ENCODE measurements around the gene GKN1. TPM values are rescaled to one million over a fixed set of nuclear protein-coding genes. Genes with fewer than 3 reads are reported as not detected.

Gene GKN1
- total RNA-seq, 2 experiments from 2014 or later: not detected

DNA sequence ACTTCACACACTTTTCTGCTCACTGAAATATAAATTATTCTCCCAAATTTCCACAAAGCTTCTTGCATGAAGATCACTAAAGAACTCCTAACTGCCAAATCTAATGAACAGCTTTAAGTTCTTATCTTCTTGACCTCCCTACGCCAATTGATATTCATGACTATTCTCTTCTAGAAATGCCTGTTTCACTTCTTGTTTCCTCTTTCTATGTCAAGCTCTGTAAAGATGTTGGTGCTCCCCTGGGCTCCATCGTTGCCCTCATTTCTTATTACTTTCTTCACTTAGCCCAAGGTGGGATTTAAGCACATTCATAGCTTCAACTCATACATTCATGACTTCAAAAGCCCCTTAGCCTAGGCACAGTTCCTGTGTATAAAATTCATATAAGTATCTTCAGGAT, 29.3 kb downstream of the GKN1 start:
- Histone ChIP-seq H3K4me2 (ENCODE audit: low read length) (no peak overlapping the region), H3K9me3 (ENCODE audit: low read length) (no peaks in the 10 kb centered on the region), H3K79me2 (ENCODE audit: insufficient read depth, low read depth, low read length) (no peaks in the 10 kb centered on the region), H3K36me3 (ENCODE audit: insufficient read depth, low read length) (no peaks in the 10 kb centered on the region), H3K9me2 (ENCODE audit: insufficient read depth, low read length) (no peaks in the 10 kb centered on the region), H3K27ac (ENCODE audit: low read depth, low read length, poor library complexity, severe bottlenecking) (no peak overlapping the region), H2AFZ (ENCODE audit: low read length) (no peak overlapping the region), H3K4me3 (ENCODE audit: low read depth, low read length, poor library complexity, severe bottlenecking) (no peak overlapping the region), H3K4me1 (ENCODE audit: insufficient read depth, low read length, poor library complexity, severe bottlenecking) (no peaks in the 10 kb centered on the region), H4K20me1 (ENCODE audit: insufficient read depth, low read length) (no peaks in the 10 kb centered on the region)
- BruUV-seq (replicated peaks): no TSS peak
- TF ChIP-seq CTCF (conservative IDR thresholded peaks at IDR 0.05; ENCODE audit: low read length): no peak
- TF ChIP-seq EZH2phosphoT487 (IDR thresholded peaks at IDR 0.05; ENCODE audit: borderline replicate concordance, low read depth, low read length): no peak
- ChIA-PET CTCF (ENCODE audit: unreplicated experiment) (no interaction called here), POLR2A (no interaction called here)
- intact Hi-C loops (cut with micrococcal nuclease; ENCODE audit: unreplicated experiment): no loop called here
- DNase-seq (ENCODE audit: low spot score): no peak

DNA sequence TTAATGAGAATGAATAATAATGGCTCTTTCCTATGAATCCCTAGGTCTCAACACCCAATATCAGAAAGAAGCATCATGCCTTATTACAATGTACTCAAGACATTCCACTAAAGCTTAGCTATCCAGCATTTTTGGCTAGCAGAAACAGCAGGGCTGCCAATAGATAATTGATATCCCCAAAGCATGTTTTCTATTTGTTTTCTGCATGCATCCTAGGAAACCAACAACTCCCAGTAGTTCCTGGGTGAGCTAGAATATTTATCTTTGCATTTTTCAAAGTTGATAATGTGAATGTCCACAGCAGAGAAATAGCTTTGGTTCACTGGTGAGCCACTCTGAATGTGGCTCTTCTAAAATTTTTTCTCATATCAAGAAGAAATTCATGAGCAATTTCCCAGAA, 32.7 kb downstream of the GKN1 start:
- TF ChIP-seq CTCF (conservative IDR thresholded peaks at IDR 0.05; ENCODE audit: low read length) (no peak), EZH2phosphoT487 (IDR thresholded peaks at IDR 0.05; ENCODE audit: borderline replicate concordance, low read depth, low read length) (no peak)
- Histone ChIP-seq H3K27ac (ENCODE audit: low read depth, low read length, poor library complexity, severe bottlenecking) (no peak overlapping the region), H3K9me2 (ENCODE audit: insufficient read depth, low read length) (no peaks in the 10 kb centered on the region), H3K79me2 (ENCODE audit: insufficient read depth, low read depth, low read length) (no peaks in the 10 kb centered on the region), H3K4me3 (ENCODE audit: low read depth, low read length, poor library complexity, severe bottlenecking) (no peak overlapping the region), H4K20me1 (ENCODE audit: insufficient read depth, low read length) (no peaks in the 10 kb centered on the region), H3K4me1 (ENCODE audit: insufficient read depth, low read length, poor library complexity, severe bottlenecking) (no peaks in the 10 kb centered on the region), H2AFZ (ENCODE audit: low read length) (no peak overlapping the region), H3K36me3 (ENCODE audit: insufficient read depth, low read length) (no peaks in the 10 kb centered on the region), H3K9me3 (ENCODE audit: low read length) (no peaks in the 10 kb centered on the region), H3K4me2 (ENCODE audit: low read length) (no peak overlapping the region)
- no TSS peak for BruUV-seq (replicated peaks)
- DNase-seq (ENCODE audit: low spot score): no peak
- ChIA-PET POLR2A (no interaction called here), CTCF (ENCODE audit: unreplicated experiment) (no interaction called here)
- intact Hi-C loops (cut with micrococcal nuclease; ENCODE audit: unreplicated experiment): no loop called here

DNA sequence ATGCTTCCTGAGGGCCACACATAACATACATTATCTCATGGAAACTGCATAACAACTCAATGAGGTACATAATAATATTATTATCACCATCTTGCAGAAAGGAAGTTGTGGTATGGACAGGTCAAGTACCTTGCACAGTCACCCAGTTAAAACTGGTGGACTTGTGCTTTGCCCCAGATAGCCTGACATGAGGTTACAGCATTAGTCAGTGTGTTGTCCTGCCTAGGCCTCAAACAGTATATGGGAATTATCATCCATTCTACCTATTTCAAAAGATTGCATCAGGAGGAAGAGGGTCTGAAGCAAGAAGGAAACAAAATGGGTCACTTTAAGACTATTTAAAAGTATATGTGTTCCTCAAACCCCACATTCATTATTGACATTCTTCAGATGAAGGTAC, 33.2 kb downstream of the GKN1 start:
- H3K36me3 ChIP-seq (ENCODE audit: insufficient read depth, low read length): no peaks in the 10 kb centered on the region
- no peak overlapping the region for H2AFZ ChIP-seq (ENCODE audit: low read length)
- no TSS peak for BruUV-seq (replicated peaks)
- intact Hi-C loops (cut with micrococcal nuclease; ENCODE audit: unreplicated experiment): no loop called here
- no peak overlapping the region for H3K4me2 ChIP-seq (ENCODE audit: low read length)
- no peaks in the 10 kb centered on the region for H3K79me2 ChIP-seq (ENCODE audit: insufficient read depth, low read depth, low read length)
- POLR2A ChIA-PET: no interaction called here
- H4K20me1 ChIP-seq (ENCODE audit: insufficient read depth, low read length): no peaks in the 10 kb centered on the region
- no peak overlapping the region for H3K4me3 ChIP-seq (ENCODE audit: low read depth, low read length, poor library complexity, severe bottlenecking)
- no peak overlapping the region for H3K27ac ChIP-seq (ENCODE audit: low read depth, low read length, poor library complexity, severe bottlenecking)
- DNase-seq (ENCODE audit: low spot score): no peak
- H3K9me2 ChIP-seq (ENCODE audit: insufficient read depth, low read length): no peaks in the 10 kb centered on the region
- CTCF ChIA-PET (ENCODE audit: unreplicated experiment): no interaction called here
- TF ChIP-seq EZH2phosphoT487 (IDR thresholded peaks at IDR 0.05; ENCODE audit: borderline replicate concordance, low read depth, low read length) (no peak), CTCF (conservative IDR thresholded peaks at IDR 0.05; ENCODE audit: low read length) (no peak)
- H3K9me3 ChIP-seq (ENCODE audit: low read length): no peaks in the 10 kb centered on the region
- H3K4me1 ChIP-seq (ENCODE audit: insufficient read depth, low read length, poor library complexity, severe bottlenecking): no peaks in the 10 kb centered on the region
